Inflammatory macrophage (primary cell): ENCODE measurements around the gene CEP120.
"Not testable (repeated sequence)": the region's sequence is repeated elsewhere in the genome, so short reads cannot be mapped to it uniquely, and the experiment has no call there.

Experiments used
- DNase-seq, 2 donors: peaks; one replicate each; pipeline ENCODE4 v3.0.0-alpha.2; 2020 to 2022

The CEP120 gene

DNA sequence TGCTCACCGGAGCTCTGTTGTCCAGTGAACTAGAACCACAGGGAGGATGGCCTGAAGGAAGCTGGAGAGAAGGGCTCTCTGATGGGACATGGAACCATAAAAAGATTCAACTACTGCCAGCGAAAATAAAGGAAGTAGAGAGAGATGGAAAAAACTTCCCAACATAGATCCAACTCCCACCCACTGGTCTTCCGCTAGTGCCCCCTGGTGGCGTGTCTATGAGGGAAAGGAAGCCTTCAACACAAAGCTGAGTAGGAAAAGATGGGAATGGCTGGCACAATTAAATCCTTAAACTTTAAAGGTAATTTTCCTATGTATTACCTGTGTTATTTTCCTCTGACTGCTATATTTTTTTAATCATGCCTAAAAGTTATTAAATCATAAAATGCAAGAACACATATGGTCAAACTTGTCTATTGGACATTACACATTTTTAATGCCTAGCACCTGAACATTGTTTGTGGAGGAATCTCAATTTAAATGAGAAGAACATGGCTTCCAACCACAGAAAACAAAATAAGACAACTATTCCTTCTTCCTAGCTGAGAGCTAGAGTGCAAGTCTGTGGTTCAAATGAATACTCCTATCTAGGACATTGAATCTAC is 51.5 kb downstream of the CEP120 start:
- DNase-seq = peak in 1 of 2 donors; percentile 23

DNA sequence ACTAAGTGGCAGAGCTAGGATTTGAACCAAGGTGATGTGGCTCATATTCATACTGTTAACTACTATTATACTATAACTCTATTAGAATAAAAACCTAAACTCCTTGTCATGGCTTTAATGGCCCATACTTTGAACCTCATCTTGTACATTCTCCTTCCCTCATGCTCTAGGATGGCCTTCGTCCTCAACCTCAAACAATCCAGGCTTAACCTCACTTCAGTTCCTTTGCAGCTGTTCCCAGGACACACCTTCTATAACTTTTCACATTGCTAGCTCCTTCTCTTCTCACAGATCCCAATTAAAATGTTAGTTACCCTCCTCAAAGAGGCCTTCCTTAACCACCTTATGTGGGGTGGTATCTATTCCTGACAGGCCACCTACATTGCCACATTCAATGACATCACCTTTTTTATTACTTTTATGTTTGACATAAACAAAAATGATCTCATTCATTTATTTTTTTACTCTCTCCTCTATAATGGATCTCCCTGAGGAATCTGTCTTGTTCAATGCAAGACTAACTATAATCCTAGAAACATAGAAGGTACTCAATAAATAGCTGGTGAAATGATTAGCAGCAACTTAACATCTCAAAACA is 53.7 kb downstream of the CEP120 start:
- DNase-seq = no peak

DNA sequence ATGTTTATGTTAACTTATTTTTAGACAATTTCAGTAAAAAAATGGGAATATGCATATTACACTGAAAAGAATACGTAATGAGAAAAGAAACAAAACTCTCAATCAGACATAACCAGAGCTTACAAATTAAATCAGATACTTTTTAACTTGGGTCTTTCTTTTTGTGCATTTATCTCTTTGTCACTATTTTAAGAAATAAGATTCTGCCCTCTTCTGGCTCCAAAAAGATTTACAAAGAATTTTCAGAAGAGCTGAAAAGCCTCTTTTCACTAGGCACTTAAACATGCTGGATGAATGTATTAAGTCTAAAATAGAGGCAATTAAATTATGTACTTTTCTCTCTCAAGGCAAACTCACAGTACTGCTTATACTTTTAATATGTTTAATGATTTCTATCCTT is 55.5 kb downstream of the CEP120 start:
- no peak for DNase-seq

DNA sequence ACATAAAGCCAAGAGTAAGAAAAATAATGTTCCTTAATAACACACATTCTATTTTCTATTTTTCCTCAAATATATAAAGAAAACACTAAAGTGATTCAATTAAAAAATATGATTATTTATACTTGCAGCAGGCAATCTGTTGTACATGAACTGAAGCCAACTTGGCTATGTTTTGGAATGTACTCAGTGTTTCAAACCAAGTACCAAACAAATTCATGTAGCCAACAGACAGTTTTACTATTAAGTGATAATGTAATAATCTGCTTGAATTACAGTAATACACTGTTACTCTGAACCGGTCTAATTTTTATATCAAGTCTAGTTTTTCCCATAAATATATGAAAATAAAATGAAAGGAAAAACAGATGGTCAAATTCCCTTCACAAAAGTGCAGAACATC is 58.0 kb downstream of the CEP120 start:
- no peak for DNase-seq

DNA sequence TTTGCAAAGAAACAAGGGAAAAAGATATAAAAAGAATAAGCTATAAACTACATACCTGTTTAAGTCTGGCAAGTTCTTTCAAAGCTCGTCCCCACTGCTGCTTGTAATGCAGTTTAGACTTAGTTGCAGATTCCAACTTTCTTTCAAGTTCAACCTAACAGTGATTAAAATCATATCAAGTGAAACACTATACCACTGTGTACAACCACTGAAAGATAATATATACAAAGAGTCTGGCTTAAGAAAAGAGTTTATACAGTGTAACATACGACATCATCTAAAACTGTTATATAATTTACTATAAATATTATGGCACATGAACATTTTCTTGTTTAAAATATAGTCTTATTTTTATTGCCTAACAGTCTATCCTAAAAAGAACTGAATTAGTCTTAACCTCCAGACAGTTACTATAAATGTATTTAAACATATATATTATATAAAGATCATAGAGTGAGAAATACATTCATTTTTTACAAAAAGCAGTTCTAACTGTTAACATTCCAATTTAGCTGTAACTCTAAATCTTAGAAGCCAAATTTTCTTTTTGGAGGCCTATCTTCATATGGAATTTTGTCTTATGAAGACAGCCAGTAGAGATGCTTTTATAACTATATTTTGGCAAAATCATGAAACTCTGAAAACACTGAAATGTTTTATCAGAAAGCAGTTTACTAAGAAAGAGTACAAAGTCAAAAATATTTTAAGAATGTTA is 58.6 kb downstream of the CEP120 start:
- DNase-seq = no peak

DNA sequence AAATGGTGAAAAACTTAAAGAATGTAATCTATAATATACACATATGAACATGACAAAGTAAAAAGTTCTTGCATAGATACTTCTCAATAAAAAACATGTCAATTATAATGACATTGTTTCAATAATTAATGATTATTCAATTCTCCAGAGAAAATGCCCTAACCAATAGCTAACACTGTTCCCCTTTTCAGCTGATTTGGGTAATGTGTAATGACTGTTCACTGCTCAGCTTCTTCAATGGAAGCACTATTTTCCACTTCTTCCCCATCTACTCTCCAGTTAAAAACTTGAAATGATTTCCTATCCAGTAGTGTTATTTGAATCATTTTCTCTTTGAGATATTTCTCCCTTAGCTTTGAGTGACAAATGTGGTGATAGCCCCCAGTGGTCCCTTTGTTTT is 62.3 kb downstream of the CEP120 start:
- no peak for DNase-seq

DNA sequence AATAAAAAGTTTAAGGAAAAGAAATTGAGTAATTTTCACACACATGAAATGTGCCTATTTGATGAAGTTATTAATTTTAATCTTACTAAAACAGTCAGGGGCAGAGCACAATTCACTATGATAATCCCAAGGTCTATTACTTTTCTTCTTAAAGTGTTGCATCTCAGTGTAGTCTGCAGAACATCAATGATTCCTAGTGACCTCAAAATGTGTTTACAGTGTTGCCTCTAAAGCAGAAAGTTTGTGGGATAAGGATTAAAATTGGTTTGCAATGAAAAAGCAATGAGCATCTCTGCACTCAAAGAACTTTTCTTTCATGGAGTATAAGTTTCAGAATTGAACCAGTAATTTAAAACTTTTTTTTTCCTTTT is 63.0 kb downstream of the CEP120 start:
- DNase-seq = no peak

DNA sequence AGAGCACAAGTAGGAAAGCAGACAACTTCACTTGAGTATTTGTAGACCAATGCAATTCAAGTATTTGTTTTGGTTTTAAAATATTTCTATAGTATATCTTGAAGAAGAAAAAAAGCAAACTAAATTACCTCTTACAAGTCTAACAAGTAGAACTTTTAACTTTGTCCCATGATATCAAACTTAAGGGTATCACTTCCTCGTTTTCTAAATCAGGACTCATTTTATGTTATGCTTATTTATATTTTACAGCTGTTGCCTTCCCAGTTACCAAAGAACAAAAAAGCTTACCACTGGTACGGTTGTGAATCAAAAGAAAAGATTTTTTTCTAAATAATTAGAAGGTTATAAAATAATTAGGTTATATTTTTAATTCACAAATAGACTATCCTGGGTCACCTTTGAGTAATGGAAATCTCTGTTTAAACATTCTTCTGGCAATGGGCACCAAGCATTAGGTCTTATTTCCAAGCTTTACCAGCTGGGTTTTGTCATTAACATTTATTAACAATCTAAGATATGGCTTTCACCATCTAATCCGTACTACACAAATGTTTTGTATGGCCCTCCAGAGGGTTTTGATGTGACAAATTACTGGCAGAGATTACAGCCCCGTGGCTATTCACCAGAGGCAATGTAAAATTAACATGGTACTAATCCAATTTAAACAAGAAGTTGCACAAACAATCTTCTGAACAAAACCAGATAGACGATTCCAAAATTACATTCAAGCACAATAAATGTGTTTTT is 63.6 kb downstream of the CEP120 start:
- DNase-seq = no peak

DNA sequence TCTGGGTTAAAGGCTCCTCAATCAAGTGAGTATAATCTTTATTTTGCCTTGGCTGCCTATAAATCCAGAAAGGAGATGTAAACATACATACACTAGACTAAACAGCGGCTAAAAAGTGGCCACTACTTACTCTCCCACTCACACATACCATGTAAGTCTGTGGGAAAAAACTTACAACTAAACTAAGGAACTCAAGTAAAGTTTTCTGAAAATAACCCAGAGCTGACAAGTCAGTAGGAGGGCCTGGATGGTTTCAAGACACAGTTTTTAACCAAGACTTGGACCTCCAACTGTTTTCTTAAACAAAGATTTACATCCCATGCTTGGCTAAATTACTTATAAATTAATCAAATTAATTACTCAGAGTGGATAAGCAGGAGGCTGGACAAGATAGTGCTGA is 64.5 kb downstream of the CEP120 start:
- no peak for DNase-seq

DNA sequence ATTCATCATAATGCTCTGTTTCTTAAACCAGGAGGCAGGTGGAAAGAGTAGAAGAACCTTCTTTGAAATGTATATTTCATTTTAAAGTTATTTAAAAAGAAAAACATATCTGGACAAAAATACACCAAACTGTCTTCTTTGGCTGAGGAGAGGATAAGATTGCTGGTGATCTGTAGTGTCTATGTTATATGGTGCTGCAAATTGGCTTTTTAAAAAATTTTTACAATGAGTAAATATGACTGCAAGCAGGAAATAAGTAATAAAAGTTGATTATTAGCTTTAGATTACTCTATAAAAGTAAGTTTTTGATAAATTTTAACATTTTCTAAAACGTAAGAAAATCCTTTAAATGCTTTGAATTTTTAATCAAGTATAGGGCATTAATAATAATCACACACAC is 64.9 kb downstream of the CEP120 start:
- DNase-seq = no peak

DNA sequence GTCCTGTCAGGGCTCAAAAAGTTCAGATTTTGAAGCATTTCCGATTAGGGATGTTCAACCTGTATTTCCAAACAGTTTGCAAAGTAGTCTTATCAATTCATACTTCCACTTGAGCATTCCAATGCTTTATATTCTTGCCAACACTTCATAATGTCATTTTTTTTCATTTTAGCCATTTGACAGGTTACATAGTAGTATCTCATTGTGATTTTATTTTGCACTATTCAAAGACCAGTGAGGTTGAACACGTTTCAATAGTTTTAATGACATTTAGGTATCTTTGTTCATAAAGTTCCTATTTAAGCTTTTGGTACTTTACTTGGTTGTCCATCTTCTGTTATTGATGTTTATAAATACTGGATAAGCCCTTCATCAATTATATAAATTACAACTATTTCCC is 71.4 kb downstream of the CEP120 start:
- DNase-seq = no peak

DNA sequence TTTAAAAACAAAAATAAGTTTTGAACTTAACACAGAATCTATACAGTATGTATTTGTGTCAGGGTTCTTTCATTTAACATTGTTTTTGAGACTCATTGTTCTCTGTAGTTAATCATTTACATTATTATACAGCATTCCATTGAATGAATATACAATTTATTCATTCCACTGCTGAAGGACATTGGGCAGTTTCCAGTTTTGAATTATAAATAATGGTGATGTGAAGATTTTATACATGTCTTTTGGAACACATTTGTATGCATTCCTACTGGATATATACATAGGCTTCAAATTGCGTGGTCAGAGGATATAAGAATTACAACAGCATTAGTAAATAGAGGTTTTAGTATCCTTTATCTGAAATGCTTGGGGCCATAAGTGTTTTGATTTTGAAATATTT is 72.0 kb downstream of the CEP120 start:
- no peak for DNase-seq

DNA sequence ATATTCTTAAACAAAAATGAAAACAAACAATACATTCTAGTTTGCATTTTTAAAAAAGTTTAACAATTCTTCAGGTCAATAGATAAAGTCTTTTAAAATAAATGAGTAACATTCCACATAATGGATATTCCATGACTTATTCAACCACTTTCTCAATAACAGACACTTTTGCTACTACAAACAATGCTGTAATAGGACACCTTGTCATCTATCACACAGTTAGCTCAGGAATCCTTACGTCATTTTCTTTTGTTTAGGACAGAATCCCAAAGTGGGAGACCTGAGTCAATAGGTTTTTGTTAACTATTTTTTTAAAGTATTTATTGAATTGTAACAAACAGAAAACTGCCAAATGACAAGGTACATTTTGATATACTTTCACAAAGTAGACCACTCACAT is 72.5 kb downstream of the CEP120 start:
- no peak for DNase-seq

DNA sequence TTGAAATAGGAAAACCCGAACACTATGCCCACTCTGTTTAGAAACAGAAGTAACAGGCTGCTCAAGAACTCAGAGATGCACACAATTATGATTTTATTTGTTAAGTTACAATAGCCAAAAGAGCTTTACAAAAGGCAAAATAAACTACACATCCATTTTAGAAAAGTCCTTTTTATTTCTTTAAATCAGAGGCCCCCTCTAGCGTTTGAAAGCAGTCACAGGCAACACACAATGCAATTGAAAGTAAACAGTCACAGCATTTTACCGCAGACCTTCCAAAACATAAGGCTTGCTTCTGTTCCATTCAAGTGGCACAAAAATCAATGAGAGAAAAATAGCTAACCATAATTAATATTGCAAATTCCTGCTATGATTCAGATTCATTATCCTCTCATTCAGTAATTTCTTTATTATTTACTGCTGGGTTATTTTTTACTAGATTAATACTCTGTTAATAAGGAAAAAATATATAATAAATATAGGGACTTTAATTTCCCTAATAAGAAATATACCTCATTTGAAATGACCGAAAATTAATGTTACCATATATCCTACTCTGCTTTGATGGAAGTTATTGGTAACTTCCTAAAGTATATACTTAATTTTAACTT is 78.3 kb downstream of the CEP120 start:
- peak in 1 of 2 donors; percentile 2 for DNase-seq

DNA sequence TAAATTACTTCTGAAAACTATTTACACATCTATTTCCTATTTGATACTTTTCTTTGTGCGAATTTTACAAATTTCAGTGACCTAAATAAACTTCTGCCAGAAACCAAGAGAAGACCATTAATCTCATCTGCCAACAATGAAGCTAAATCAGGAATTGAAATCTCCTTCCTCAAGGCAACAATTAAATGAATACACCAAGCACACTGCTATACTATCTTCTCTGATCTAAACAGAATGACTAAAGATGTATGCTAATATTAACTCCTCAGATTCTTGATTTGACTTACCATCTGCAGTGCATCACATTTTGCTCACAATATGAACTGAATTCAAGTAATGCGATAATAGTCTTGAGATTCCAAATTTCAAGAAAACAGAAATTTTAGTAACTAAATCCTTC is 82.3 kb downstream of the CEP120 start:
- DNase-seq = no peak

DNA sequence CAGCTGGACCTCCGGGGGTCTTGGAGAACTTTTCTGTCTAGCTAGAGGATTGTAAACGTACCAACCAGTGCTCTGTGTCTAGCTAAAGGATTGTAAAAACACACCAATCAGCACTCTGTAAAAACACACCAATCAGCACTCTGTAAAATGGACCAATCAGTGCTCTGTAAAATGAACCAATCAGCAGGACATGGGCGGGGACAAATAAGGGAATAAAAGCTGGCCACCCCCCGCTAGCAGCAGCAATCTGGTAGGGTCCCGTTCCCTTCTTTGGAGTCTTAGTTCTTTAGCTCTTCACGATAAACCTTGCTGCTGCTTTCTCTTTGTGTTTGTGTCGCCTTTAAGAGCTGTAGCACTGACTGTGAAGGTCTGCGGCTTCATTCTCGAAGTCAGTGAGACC is 114.8 kb downstream of the CEP120 start:
- not testable (repeated sequence) for DNase-seq

DNA sequence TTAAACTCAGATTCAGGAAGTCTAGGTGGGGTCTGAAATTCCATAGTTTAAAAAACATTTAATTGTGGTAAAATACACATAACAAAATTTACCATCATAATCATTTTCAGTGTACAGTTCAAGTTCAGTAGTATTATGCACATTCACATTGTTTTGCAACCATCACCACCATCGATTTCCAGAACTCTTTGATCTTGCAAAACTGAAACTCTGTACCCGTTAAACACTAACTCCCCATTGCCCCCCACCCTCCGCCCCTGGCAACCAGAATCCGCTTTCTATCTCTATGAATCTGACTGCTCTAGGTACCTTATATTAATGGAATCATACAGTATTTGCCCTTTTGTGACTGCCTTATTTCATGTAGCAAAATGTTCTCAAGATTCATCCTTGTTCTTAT is 117.5 kb downstream of the CEP120 start:
- DNase-seq = no peak

DNA sequence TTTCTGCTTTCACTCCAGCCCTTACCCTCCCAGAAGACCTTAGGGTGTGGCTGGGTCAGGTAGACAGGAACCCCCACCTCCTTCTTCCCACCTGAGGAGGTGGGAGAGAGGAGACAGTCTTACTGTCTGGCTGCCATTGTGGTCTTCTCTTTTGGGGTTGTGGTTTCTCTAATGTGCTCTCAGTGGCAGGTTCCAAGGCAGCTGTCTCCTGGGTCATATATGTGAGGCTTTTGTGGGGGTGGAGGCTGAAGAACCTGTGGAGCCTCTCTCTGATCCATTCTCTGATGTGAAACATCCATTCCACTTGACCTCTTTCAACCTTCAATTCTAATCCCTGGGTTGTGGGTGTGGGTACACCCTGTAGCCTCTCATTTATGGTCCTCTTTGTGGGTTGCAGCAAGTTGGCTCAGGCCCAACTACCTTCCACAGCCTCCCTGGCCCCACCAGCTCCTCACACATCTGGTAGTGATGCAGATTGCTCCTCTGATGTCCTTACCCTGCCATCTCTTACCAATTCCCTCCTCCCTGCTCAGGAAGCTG is 118.4 kb downstream of the CEP120 start:
- DNase-seq = no peak

DNA sequence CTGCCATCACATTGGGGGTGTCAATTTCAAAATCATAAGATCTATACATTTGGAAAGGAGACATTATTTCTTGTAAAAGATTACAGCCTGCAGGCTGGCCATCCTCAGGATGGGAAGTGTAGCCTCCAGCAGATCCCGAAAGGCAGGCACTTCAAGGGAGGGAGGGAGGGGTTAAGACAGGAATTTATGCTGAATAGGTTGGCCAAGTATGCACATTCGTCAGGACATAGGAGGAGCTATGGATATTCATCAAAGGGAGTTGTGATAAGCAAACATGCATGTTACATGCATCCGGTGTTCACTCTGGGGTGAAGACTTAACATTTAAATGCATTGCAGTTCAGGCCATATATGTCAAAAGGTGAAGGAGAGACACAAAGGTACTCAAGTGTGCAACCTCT is 119.4 kb downstream of the CEP120 start:
- DNase-seq = no peak

DNA sequence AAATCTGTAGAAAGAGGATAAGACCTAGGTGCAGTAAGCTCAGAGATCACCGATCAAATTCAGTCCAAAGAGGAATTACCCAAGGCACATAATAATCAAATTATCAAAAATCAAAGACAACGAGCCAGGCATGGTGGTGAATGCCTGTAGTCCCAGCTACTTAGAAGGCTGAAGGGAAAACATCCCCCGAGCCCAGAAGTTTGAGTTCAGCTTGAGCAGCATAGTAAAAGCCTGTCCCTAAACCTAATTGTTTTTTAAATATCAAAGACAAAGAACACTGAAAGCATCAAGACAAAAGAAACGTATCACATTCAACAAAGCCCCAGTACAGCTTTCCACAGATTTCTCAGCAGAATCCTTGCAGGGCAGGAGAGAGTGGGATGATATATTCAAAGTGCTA is 122.9 kb downstream of the CEP120 start:
- DNase-seq = no peak

DNA sequence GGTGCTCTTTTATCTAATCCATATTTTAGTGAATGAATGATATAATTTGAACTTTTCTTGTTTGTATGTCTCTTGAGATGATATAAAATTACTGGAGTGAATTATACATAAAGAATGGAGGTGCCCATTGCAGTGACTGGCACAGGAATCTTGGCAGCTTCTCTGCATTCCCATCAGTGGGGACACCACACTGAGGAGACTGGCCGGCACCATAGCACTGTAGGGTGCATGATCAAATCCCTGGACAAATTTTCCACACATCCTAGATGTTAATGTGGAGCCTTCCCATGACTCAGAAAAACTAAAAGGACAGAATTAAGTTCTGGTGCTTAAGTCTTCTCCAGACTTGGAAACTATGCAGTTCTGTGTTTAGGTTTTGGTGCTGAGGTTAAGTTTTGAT is 124.1 kb downstream of the CEP120 start:
- no peak for DNase-seq

DNA sequence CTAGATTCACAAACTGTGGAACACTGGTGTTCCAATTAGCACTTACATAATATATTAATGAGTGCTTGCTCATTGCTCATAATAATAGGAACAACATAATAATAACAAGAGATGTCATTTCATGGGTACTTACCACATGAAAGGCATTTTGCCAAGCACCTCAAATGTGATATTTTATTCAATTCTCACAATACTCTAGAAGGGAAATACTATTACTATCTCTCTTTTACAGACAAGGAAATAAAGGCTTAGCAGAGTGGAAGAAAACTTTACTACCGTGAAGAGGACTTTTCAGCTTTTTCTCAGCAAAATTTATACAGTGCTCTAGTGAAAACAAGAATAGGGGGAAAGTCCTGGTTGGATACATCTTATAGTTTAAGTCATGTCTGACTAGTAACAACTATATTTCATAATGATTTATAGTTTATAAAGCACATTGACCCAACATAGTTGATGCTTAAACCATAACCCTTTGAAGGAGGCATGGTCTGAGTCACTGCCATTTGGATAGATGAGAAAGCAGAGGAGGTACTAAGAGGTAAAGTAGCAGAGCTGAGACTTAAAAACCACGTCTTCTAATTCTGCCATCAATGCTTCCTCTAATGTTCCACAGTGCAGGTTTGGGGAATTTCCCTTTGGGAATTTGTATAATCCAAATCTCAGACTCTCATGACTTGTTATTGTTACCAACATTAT is 124.7 kb downstream of the CEP120 start:
- DNase-seq = no peak
